Gastroesophageal sphincter (tissue), 3 donors: Measurements from ENCODE around the gene SPATA6.

Source experiments
- CTCF ChIP-seq, 4 experiments: fragments of 200-600 bp in 2 of 4; fragments of 450-650 bp in 2 of 4; sonication (generic) in 1 of 4; IDR thresholded peaks; one replicate each; pipeline ENCODE4 v1.5.1; 2017 to 2019; ENCODE audit warnings: antibody characterized with exemption in 4 of 4, mild to moderate bottlenecking in 2 of 4, moderate library complexity in 2 of 4
- EP300 ChIP-seq: sonication (generic); formaldehyde crosslinking; IDR thresholded peaks from one replicate; pipeline ENCODE4 v1.6.1; 2017; ENCODE audit warnings: antibody characterized with exemption, mild to moderate bottlenecking
- POLR2A ChIP-seq, 2 donors: fragments of 450-650 bp; IDR thresholded peaks; one replicate each; pipeline ENCODE4 v1.6.1; 2017; ENCODE audit warnings: antibody characterized with exemption in 2 of 2, mild to moderate bottlenecking in 2 of 2, moderate library complexity in 1 of 2
- POLR2AphosphoS5 ChIP-seq: sonication (generic); formaldehyde crosslinking; IDR thresholded peaks from one replicate; pipeline ENCODE4 v1.6.1; 2017; ENCODE audit warnings: antibody characterized with exemption

- no peak for TF ChIP-seq POLR2AphosphoS5
- no peak for TF ChIP-seq CTCF (IDR thresholded peaks at IDR 0.05)
- no peak for TF ChIP-seq POLR2A (IDR thresholded peaks at IDR 0.05)
- no peak for TF ChIP-seq EP300
Measured at GRCh38 chr1:48291421-48291820, 180.6 kb downstream of the SPATA6 start.
